ENCODE measurements around the gene PCNT. TPM values are rescaled to one million over a fixed set of nuclear protein-coding genes. Genes with fewer than 3 reads are reported as not detected.

Gene PCNT
- total RNA-seq, 1 donor: 19.2 TPM

DNA sequence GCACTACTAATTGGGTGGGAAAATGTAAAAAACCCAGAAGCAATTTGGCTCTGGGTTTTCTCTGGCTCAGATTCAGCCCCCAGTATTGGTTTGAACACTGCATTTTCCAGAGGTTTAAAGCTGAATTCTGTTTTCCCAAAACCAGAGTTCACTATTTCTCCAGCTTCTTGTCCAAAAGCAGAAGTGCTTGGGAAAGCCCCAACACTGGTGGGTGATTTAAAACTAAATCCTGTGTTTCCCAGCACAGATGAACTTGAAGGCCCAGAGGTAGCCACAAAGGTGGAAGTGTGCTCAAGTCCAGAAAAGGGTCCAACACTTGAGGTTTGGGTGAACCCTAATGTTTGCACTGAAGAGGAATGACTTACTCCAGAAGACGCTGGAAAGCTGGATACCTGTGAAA, 39.2 kb upstream of the PCNT start:
- TF ChIP-seq, protein P1, sequence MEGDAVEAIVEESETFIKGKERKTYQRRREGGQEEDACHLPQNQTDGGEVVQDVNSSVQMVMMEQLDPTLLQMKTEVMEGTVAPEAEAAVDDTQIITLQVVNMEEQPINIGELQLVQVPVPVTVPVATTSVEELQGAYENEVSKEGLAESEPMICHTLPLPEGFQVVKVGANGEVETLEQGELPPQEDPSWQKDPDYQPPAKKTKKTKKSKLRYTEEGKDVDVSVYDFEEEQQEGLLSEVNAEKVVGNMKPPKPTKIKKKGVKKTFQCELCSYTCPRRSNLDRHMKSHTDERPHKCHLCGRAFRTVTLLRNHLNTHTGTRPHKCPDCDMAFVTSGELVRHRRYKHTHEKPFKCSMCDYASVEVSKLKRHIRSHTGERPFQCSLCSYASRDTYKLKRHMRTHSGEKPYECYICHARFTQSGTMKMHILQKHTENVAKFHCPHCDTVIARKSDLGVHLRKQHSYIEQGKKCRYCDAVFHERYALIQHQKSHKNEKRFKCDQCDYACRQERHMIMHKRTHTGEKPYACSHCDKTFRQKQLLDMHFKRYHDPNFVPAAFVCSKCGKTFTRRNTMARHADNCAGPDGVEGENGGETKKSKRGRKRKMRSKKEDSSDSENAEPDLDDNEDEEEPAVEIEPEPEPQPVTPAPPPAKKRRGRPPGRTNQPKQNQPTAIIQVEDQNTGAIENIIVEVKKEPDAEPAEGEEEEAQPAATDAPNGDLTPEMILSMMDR (IDR thresholded peaks at IDR 0.05; ENCODE audit: extremely low read depth, low read depth, low read length): no peak
- H3K4me1 ChIP-seq (ENCODE audit: insufficient read depth, low read length): peaks cover 33% of the 10 kb centered on the region
- H3K4me2 ChIP-seq (ENCODE audit: insufficient read depth, low read length): peak overlapping the region; percentile 91
- H3K27me3 ChIP-seq (ENCODE audit: insufficient read depth, low read length): no peaks in the 10 kb centered on the region
- peak overlapping the region; percentile 93 for H3K4me3 ChIP-seq (ENCODE audit: insufficient read depth, low read length)
- H3K27ac ChIP-seq (ENCODE audit: low read depth, low read length): peak overlapping the region; percentile 81
- H3K79me2 ChIP-seq (ENCODE audit: insufficient read depth, low read length): peaks cover 65% of the 10 kb centered on the region
- H3K9me3 ChIP-seq (ENCODE audit: low read depth, low read length): no peaks in the 10 kb centered on the region
- no peak overlapping the region for H2AFZ ChIP-seq (ENCODE audit: low read length)
- peaks cover 35% of the 10 kb centered on the region for H3K36me3 ChIP-seq (ENCODE audit: insufficient read depth, low read length)
- H4K20me1 ChIP-seq (ENCODE audit: insufficient read depth, low read length): peaks cover 27% of the 10 kb centered on the region
- DNase-seq (ENCODE audit: insufficient read length, low spot score, missing footprints): no peak

DNA sequence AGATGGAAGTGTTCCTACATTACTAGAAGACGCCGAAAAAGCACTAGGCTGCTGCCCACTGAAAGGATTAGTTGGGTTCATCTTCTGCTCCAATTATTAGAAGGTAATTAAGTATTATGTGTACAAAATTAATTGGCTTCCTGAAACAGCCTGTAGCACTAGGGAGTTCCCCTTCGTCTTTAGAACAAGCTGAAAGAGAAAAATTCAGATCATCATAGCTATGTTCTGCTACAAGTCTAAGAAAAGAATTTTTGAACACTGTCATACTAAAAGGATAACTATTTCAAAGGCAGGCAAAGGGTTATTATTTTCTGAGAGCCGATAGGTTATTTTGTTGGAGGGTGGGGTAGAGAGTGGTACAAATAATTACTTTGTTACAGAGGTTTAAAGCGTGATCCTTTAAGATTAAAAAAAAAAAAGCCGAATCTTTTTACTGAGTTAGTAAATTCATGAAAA, 38.7 kb upstream of the PCNT start, which contains the start of gene MCM3AP:
MCM3AP (minus strand) TSS at position 406 of the 456 bp plus-strand sequence; CDS start at position 81, 325 bp downstream.
- H3K27me3 ChIP-seq (ENCODE audit: insufficient read depth, low read length): no peaks in the 10 kb centered on the region
- peak within 1 kb of the TSS; percentile 81 for H3K27ac ChIP-seq (ENCODE audit: low read depth, low read length)
- H2AFZ ChIP-seq (ENCODE audit: low read length): peak within 1 kb of the TSS; percentile 85
- H3K79me2 ChIP-seq (ENCODE audit: insufficient read depth, low read length): peaks cover 62% of the 10 kb centered on the region
- peak within 1 kb of the TSS; percentile 93 for H3K4me3 ChIP-seq (ENCODE audit: insufficient read depth, low read length)
- TF ChIP-seq, protein P1 (IDR thresholded peaks at IDR 0.05; ENCODE audit: extremely low read depth, low read depth, low read length): no peak
- H3K36me3 ChIP-seq (ENCODE audit: insufficient read depth, low read length): peaks cover 30% of the 10 kb centered on the region
- H3K4me1 ChIP-seq (ENCODE audit: insufficient read depth, low read length): peaks cover 33% of the 10 kb centered on the region
- DNase-seq (ENCODE audit: insufficient read length, low spot score, missing footprints): no peak
- H3K9me3 ChIP-seq (ENCODE audit: low read depth, low read length): no peaks in the 10 kb centered on the region
- peaks cover 27% of the 10 kb centered on the region for H4K20me1 ChIP-seq (ENCODE audit: insufficient read depth, low read length)
- H3K4me2 ChIP-seq (ENCODE audit: insufficient read depth, low read length): peak within 1 kb of the TSS; percentile 91

DNA sequence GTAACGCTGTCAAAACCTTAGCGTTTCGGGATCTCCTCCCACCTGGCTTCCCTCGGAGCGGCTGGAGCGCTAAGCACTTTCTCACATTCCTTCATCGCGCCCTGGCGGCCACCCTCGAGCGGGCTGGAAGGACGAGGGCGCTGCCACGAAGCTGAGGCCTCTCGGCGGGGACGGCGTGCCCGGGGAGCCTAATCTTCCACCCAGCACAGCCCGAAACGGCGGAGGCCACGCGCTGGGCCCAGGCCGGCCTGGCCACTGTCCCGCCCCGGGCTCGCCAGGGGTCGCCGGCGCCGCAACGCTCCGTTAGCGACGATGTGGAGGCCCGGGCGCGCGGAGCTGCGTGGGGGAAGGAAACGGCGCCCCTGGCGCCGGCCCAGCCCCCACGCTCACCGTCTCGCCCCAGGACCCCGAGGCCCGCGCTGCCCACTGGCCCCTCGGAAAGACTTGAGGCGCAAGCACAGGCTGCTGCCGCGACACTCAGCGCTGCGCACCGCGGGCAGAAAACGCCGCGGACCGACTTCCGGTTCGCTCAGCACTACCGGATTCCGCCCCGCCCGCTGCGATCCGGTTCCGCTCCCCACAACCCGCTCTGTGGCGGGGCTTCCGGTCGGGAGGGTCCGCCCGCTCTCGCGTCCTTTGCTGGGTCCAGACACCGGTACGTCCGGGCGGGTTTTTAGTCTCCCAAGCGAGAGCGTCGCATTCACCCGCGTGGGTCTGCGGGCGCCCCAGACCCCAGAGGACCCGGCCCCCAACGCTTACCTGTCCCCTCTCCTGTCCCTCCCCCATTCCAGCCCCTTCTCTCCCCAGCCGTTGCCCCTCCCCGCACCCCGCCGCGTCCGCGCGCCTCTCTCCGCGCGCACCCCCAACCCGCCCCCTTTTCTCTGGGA, 38.0 kb upstream of the PCNT start, which contains the start of gene YBEY:
YBEY (plus strand) TSS at position 582 of the 887 bp plus-strand sequence. CDS start 572 bp downstream, outside the sequence.
- TF ChIP-seq, protein P1 (IDR thresholded peaks at IDR 0.05; ENCODE audit: extremely low read depth, low read depth, low read length): peak; percentile 34
- peak within 1 kb of the TSS; percentile 92 for H2AFZ ChIP-seq (ENCODE audit: low read length)
- H3K4me3 ChIP-seq (ENCODE audit: insufficient read depth, low read length): peak within 1 kb of the TSS; percentile 93
- peaks cover 25% of the 10 kb centered on the region for H3K36me3 ChIP-seq (ENCODE audit: insufficient read depth, low read length)
- no peaks in the 10 kb centered on the region for H3K27me3 ChIP-seq (ENCODE audit: insufficient read depth, low read length)
- peak within 1 kb of the TSS; percentile 81 for H3K27ac ChIP-seq (ENCODE audit: low read depth, low read length)
- DNase-seq (ENCODE audit: insufficient read length, low spot score, missing footprints): peak; percentile 98
- peaks cover 22% of the 10 kb centered on the region for H4K20me1 ChIP-seq (ENCODE audit: insufficient read depth, low read length)
- peak within 1 kb of the TSS; percentile 91 for H3K4me2 ChIP-seq (ENCODE audit: insufficient read depth, low read length)
- H3K79me2 ChIP-seq (ENCODE audit: insufficient read depth, low read length): peaks cover 56% of the 10 kb centered on the region
- H3K4me1 ChIP-seq (ENCODE audit: insufficient read depth, low read length): peaks cover 33% of the 10 kb centered on the region
- H3K9me3 ChIP-seq (ENCODE audit: low read depth, low read length): no peaks in the 10 kb centered on the region

DNA sequence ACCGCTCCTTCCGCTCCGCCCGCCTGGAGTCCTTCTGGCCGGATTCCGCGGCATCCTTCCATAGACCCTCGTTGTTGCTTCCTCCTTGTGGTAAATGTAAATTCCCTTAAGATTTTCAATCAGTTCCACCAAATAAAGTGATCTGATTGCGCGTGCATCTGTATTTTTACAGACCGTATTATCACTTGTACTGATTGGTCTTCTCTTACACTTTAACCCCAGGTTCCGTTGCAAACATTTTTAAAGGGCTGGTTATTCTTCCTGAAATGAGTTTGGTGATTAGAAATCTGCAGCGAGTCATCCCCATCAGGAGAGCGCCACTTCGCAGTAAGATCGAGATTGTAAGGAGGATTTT, 37.3 kb upstream of the PCNT start:
- Histone ChIP-seq H3K27ac (ENCODE audit: low read depth, low read length) (peak overlapping the region; percentile 81), H3K4me2 (ENCODE audit: insufficient read depth, low read length) (peak overlapping the region; percentile 91), H3K27me3 (ENCODE audit: insufficient read depth, low read length) (no peaks in the 10 kb centered on the region), H3K4me1 (ENCODE audit: insufficient read depth, low read length) (peaks cover 33% of the 10 kb centered on the region), H4K20me1 (ENCODE audit: insufficient read depth, low read length) (peaks cover 20% of the 10 kb centered on the region), H3K36me3 (ENCODE audit: insufficient read depth, low read length) (peaks cover 26% of the 10 kb centered on the region), H3K4me3 (ENCODE audit: insufficient read depth, low read length) (peak overlapping the region; percentile 93), H3K79me2 (ENCODE audit: insufficient read depth, low read length) (peaks cover 52% of the 10 kb centered on the region), H2AFZ (ENCODE audit: low read length) (peak overlapping the region; percentile 92), H3K9me3 (ENCODE audit: low read depth, low read length) (no peaks in the 10 kb centered on the region)
- DNase-seq (ENCODE audit: insufficient read length, low spot score, missing footprints): no peak
- TF ChIP-seq, protein P1 (IDR thresholded peaks at IDR 0.05; ENCODE audit: extremely low read depth, low read depth, low read length): no peak
